Osteocyte (in vitro differentiated cells): ENCODE measurements around the gene SCN2B. TPM values are rescaled to one million over a fixed set of nuclear protein-coding genes. Genes with fewer than 3 reads are reported as not detected.

Experiments
- DNase-seq: peaks from one replicate; pipeline ENCODE4 v3.0.0; 2021; ENCODE audit warnings: mixed read lengths; ENCODE audit not compliant: unreplicated experiment; ENCODE audit errors: extremely low spot score
- H3K27ac Mint-ChIP-seq: one replicate; pipeline ENCODE4 v1.8.0; 2021; ENCODE audit warnings: mild to moderate bottlenecking, mixed read lengths; ENCODE audit not compliant: unreplicated experiment
- H3K27me3 Mint-ChIP-seq: one replicate; pipeline ENCODE4 v1.8.0; 2021; ENCODE audit warnings: mixed read lengths; ENCODE audit not compliant: unreplicated experiment
- H3K36me3 Mint-ChIP-seq: one replicate; pipeline ENCODE4 v1.8.0; 2021; ENCODE audit warnings: mixed read lengths; ENCODE audit not compliant: unreplicated experiment
- H3K4me1 Mint-ChIP-seq: one replicate; pipeline ENCODE4 v1.8.0; 2021; ENCODE audit warnings: mixed read lengths; ENCODE audit not compliant: unreplicated experiment
- H3K4me3 Mint-ChIP-seq: one replicate; pipeline ENCODE4 v1.8.0; 2021; ENCODE audit warnings: mild to moderate bottlenecking, moderate library complexity, mixed read lengths; ENCODE audit not compliant: unreplicated experiment
- H3K9me3 Mint-ChIP-seq: one replicate; pipeline ENCODE4 v1.8.0; 2021; ENCODE audit warnings: mixed read lengths; ENCODE audit not compliant: unreplicated experiment
- CTCF ChIP-seq: fragments of 200-600 bp; sonication (generic); IDR thresholded peaks from 2 replicates; pipeline ENCODE4 v1.5.0; 2021; ENCODE audit warnings: antibody characterized with exemption, mild to moderate bottlenecking, moderate library complexity
- total RNA-seq: library from RNA; stranded (reverse); gene quantifications from 2 replicates; pipeline ENCODE4 v1.2.1, GENCODE V29; 2021

The SCN2B gene
- total RNA-seq, 1 donor from 2014 or later = not detected

- no peaks in the 10 kb centered on the region for H3K36me3 Mint-ChIP-seq
- DNase-seq = no peak
- no peak for TF ChIP-seq CTCF
- no peaks in the 10 kb centered on the region for H3K9me3 Mint-ChIP-seq
- no peak overlapping the region for H3K4me3 Mint-ChIP-seq
- peaks cover 12% of the 10 kb centered on the region for H3K4me1 Mint-ChIP-seq
- peaks cover 64% of the 10 kb centered on the region for H3K27me3 Mint-ChIP-seq
- no peak overlapping the region for H3K27ac Mint-ChIP-seq
These were observed 36.3 kb upstream of the SCN2B start for GRCh38 chr11:118212781-118213191.

GRCh38 chr11:118212131-118212725 is 35.8 kb upstream of the SCN2B start:
- H3K9me3 Mint-ChIP-seq = no peaks in the 10 kb centered on the region
- peaks cover 12% of the 10 kb centered on the region for H3K4me1 Mint-ChIP-seq
- H3K27ac Mint-ChIP-seq = no peak overlapping the region
- no peaks in the 10 kb centered on the region for H3K36me3 Mint-ChIP-seq
- no peak for DNase-seq
- H3K4me3 Mint-ChIP-seq = no peak overlapping the region
- no peak for TF ChIP-seq CTCF
- H3K27me3 Mint-ChIP-seq = peaks cover 66% of the 10 kb centered on the region

- Mint-ChIP-seq H3K4me3 (no peak overlapping the region), H3K36me3 (no peaks in the 10 kb centered on the region), H3K27me3 (peaks cover 72% of the 10 kb centered on the region), H3K4me1 (peaks cover 12% of the 10 kb centered on the region), H3K27ac (no peak overlapping the region), H3K9me3 (no peaks in the 10 kb centered on the region)
- no peak for DNase-seq
- no peak for TF ChIP-seq CTCF
These were observed 34.6 kb upstream of the SCN2B start for GRCh38 chr11:118211006-118211405.

GRCh38 chr11:118210323-118210722 is 33.9 kb upstream of the SCN2B start:
- peaks cover 76% of the 10 kb centered on the region for H3K27me3 Mint-ChIP-seq
- no peaks in the 10 kb centered on the region for H3K36me3 Mint-ChIP-seq
- no peak overlapping the region for H3K27ac Mint-ChIP-seq
- DNase-seq = no peak
- H3K4me3 Mint-ChIP-seq = no peak overlapping the region
- H3K4me1 Mint-ChIP-seq = peaks cover 12% of the 10 kb centered on the region
- H3K9me3 Mint-ChIP-seq = no peaks in the 10 kb centered on the region
- no peak for TF ChIP-seq CTCF

- no peak overlapping the region for H3K4me3 Mint-ChIP-seq
- no peak for DNase-seq
- peaks cover 74% of the 10 kb centered on the region for H3K27me3 Mint-ChIP-seq
- H3K9me3 Mint-ChIP-seq = no peaks in the 10 kb centered on the region
- TF ChIP-seq CTCF = no peak
- peaks cover 12% of the 10 kb centered on the region for H3K4me1 Mint-ChIP-seq
- H3K36me3 Mint-ChIP-seq = no peaks in the 10 kb centered on the region
- no peak overlapping the region for H3K27ac Mint-ChIP-seq
These were observed 32.6 kb upstream of the SCN2B start for GRCh38 chr11:118209033-118209432.
